Right renal pelvis (tissue), 4 donors: ENCODE results near the gene GLS2. TPM values are rescaled to one million over a fixed set of nuclear protein-coding genes. Genes with fewer than 3 reads are reported as not detected.
"Not testable (repeated sequence)": the region's sequence is repeated elsewhere in the genome, so short reads cannot be mapped to it uniquely, and the experiment has no call there.

Source experiments
- DNase-seq, 4 donors: peaks; one replicate each; pipeline ENCODE4 v3.0.0-alpha.2; 2013; ENCODE audit warnings: low read depth in 4 of 4, low spot score in 3 of 4, missing footprints in 1 of 4
- polyA plus RNA-seq, 4 donors: library from polyadenylated mRNA; unstranded; fragments of 120-200 nt; gene quantifications; one replicate each; pipeline ENCODE4 v1.2.1, GENCODE V29; 2013; ENCODE audit not compliant: insufficient read length in 4 of 4

GLS2 gene
- 1 to 10 TPM in 2 of 4 donors, under 1 TPM in 2; 0.78 to 1.6 (median 1.0) TPM for polyA plus RNA-seq

GRCh38 chr12:56488041-56488955 is at the start of gene GLS2:
TSS of gene GLS2 (minus strand) at chr12:56488161. CDS start at chr12:56488118, 43 bp downstream.
- peak; percentile 57 to 64 (median 58) for DNase-seq

- DNase-seq = no peak
These were observed 49.6 kb upstream of the GLS2 start for GRCh38 chr12:56537546-56537945.

- no peak for DNase-seq
These were observed 42.6 kb upstream of the GLS2 start for GRCh38 chr12:56530390-56531055.

GRCh38 chr12:56529656-56530055 is 41.7 kb upstream of the GLS2 start:
- DNase-seq = no peak

- no peak for DNase-seq
These were observed 40.9 kb upstream of the GLS2 start for GRCh38 chr12:56528846-56529245.

- no peak for DNase-seq
These were observed 34.6 kb upstream of the GLS2 start for GRCh38 chr12:56522411-56523193.

GRCh38 chr12:56521590-56522371 is 33.8 kb upstream of the GLS2 start, which contains the start of gene RBMS2:
TSS of gene RBMS2 (plus strand) at chr12:56521820. CDS start at chr12:56522024, 204 bp downstream.
- peak; percentile 60 to 86 (median 84) for DNase-seq

GRCh38 chr12:56521209-56521589 is 33.2 kb upstream of the GLS2 start:
- DNase-seq = no peak

- no peak for DNase-seq
These were observed 32.5 kb upstream of the GLS2 start for GRCh38 chr12:56520506-56520905.

- DNase-seq = no peak
These were observed 32.1 kb upstream of the GLS2 start for GRCh38 chr12:56520048-56520447.

GRCh38 chr12:56518570-56518969 is 30.6 kb upstream of the GLS2 start:
- no peak for DNase-seq

- DNase-seq = no peak
These were observed 29.9 kb upstream of the GLS2 start for GRCh38 chr12:56517854-56518253.

GRCh38 chr12:56514014-56514318 is 26.0 kb upstream of the GLS2 start:
- not testable (repeated sequence) for DNase-seq

- no peak for DNase-seq
These were observed 22.8 kb upstream of the GLS2 start for GRCh38 chr12:56510786-56511185.

- not testable (repeated sequence) for DNase-seq
These were observed 11.9 kb upstream of the GLS2 start for GRCh38 chr12:56499879-56500278.

GRCh38 chr12:56499452-56499851 is 11.5 kb upstream of the GLS2 start:
- not testable (repeated sequence) for DNase-seq

GRCh38 chr12:56498126-56498902 is 10.4 kb upstream of the GLS2 start:
- DNase-seq = not testable (repeated sequence)

GRCh38 chr12:56496704-56497103 is 8.7 kb upstream of the GLS2 start:
- not testable (repeated sequence) for DNase-seq

GRCh38 chr12:56494481-56494880 is 6.5 kb upstream of the GLS2 start:
- not testable (repeated sequence) for DNase-seq

- DNase-seq = not testable (repeated sequence)
These were observed 6.1 kb upstream of the GLS2 start for GRCh38 chr12:56494106-56494415.
